Measurements from ENCODE around the gene RPRML. TPM values are rescaled to one million over a fixed set of nuclear protein-coding genes. Genes with fewer than 3 reads are reported as not detected.

RPRML gene
- total RNA-seq, 2 donors from 2014 or later = 0.31 TPM; not detected in 1

GRCh38 chr17:46982577-46982976, 3.5 kb upstream of the RPRML start:
- H3K27ac ChIP-seq (ENCODE audit: low read depth, low read length) = no peak overlapping the region
- DNase-seq = no peak
- peaks cover 74% of the 10 kb centered on the region for H3K27me3 ChIP-seq (ENCODE audit: control insufficient read depth, insufficient read depth, low read length, poor library complexity, severe bottlenecking)
- no peaks in the 10 kb centered on the region for H3K9me3 ChIP-seq (ENCODE audit: control insufficient read depth, low read length)
- no peak overlapping the region for H3K9ac ChIP-seq (ENCODE audit: extremely low read depth, low read length, poor library complexity, severe bottlenecking)
- H3K4me1 ChIP-seq (ENCODE audit: control insufficient read depth, insufficient read depth, low read length) = peaks cover 4% of the 10 kb centered on the region
- peaks cover 69% of the 10 kb centered on the region for H3K27me3 Mint-ChIP-seq (ENCODE audit: insufficient read depth)
- no peaks in the 10 kb centered on the region for H3K36me3 Mint-ChIP-seq (ENCODE audit: low read depth)
- H3K4me1 Mint-ChIP-seq = peaks cover 9% of the 10 kb centered on the region
- H3K9me3 Mint-ChIP-seq = no peaks in the 10 kb centered on the region
- H3K4me3 ChIP-seq (ENCODE audit: low read length) = no peak overlapping the region
- no peak overlapping the region for H3K27ac Mint-ChIP-seq
- no peak for TF ChIP-seq CTCF (conservative IDR thresholded peaks at IDR 0.05)
- no peak overlapping the region for H3K4me3 Mint-ChIP-seq
- no peaks in the 10 kb centered on the region for H3K36me3 ChIP-seq (ENCODE audit: control insufficient read depth, insufficient read depth, low read length)
- WGBS, 2 experiments (ENCODE audit: insufficient coverage in 1 of 2, insufficient read length in 1 of 2) = 86 to 91% methylated on average over 4 to 6 of the region's 6 CpGs

GRCh38 chr17:46978489-46979146, 435 bp downstream of the RPRML start:
- H3K4me3 ChIP-seq (ENCODE audit: low read length) = peak overlapping the region; percentile 76
- Mint-ChIP-seq H3K27ac (no peak overlapping the region), H3K4me1 (peaks cover 20% of the 10 kb centered on the region), H3K4me3 (peak overlapping the region; percentile 55), H3K9me3 (no peaks in the 10 kb centered on the region), H3K27me3 (ENCODE audit: insufficient read depth) (peaks cover 74% of the 10 kb centered on the region), H3K36me3 (ENCODE audit: low read depth) (no peaks in the 10 kb centered on the region)
- 0 to 1% methylated on average over 39 to 83 of the region's 83 CpGs for WGBS, 2 experiments (ENCODE audit: insufficient coverage in 1 of 2, insufficient read length in 1 of 2)
- peak; percentile 84 for DNase-seq
- H3K27ac ChIP-seq (ENCODE audit: low read depth, low read length) = no peak overlapping the region
- H3K36me3 ChIP-seq (ENCODE audit: control insufficient read depth, insufficient read depth, low read length) = no peaks in the 10 kb centered on the region
- H3K27me3 ChIP-seq (ENCODE audit: control insufficient read depth, insufficient read depth, low read length, poor library complexity, severe bottlenecking) = peaks cover 61% of the 10 kb centered on the region
- TF ChIP-seq CTCF (conservative IDR thresholded peaks at IDR 0.05) = no peak
- peaks cover 4% of the 10 kb centered on the region for H3K4me1 ChIP-seq (ENCODE audit: control insufficient read depth, insufficient read depth, low read length)
- no peaks in the 10 kb centered on the region for H3K9me3 ChIP-seq (ENCODE audit: control insufficient read depth, low read length)
- no peak overlapping the region for H3K9ac ChIP-seq (ENCODE audit: extremely low read depth, low read length, poor library complexity, severe bottlenecking)

- WGBS, 2 experiments (ENCODE audit: insufficient coverage in 1 of 2, insufficient read length in 1 of 2) = 13 to 15% methylated on average over 9 to 36 of the region's 36 CpGs
- H3K4me1 Mint-ChIP-seq = peaks cover 20% of the 10 kb centered on the region
- H3K27ac Mint-ChIP-seq = no peak overlapping the region
- Histone ChIP-seq H3K9me3 (ENCODE audit: control insufficient read depth, low read length) (no peaks in the 10 kb centered on the region), H3K4me1 (ENCODE audit: control insufficient read depth, insufficient read depth, low read length) (peaks cover 4% of the 10 kb centered on the region), H3K4me3 (ENCODE audit: low read length) (peak overlapping the region; percentile 76), H3K36me3 (ENCODE audit: control insufficient read depth, insufficient read depth, low read length) (no peaks in the 10 kb centered on the region), H3K27ac (ENCODE audit: low read depth, low read length) (peak overlapping the region; percentile 10), H3K9ac (ENCODE audit: extremely low read depth, low read length, poor library complexity, severe bottlenecking) (no peak overlapping the region), H3K27me3 (ENCODE audit: control insufficient read depth, insufficient read depth, low read length, poor library complexity, severe bottlenecking) (peaks cover 66% of the 10 kb centered on the region)
- TF ChIP-seq CTCF (conservative IDR thresholded peaks at IDR 0.05) = no peak
- DNase-seq = peak; percentile 73
- H3K4me3 Mint-ChIP-seq = peak overlapping the region; percentile 55
- H3K9me3 Mint-ChIP-seq = no peaks in the 10 kb centered on the region
- peaks cover 78% of the 10 kb centered on the region for H3K27me3 Mint-ChIP-seq (ENCODE audit: insufficient read depth)
- no peaks in the 10 kb centered on the region for H3K36me3 Mint-ChIP-seq (ENCODE audit: low read depth)
Measured at GRCh38 chr17:46977750-46978488, 1.1 kb downstream of the RPRML start.
